ENCODE data around the gene PHLPP2.

Gene PHLPP2

GRCh38 chr16:71724320-71724751 is at the start of gene PHLPP2:
PHLPP2 (minus strand) TSS chr16:71724701; CDS start chr16:71714795, 9,906 bp downstream.
- no peak for DNase-seq

GRCh38 chr16:71771571-71771970 is 47.1 kb upstream of the PHLPP2 start:
- DNase-seq, result no peak

- no peak for DNase-seq
Observed at GRCh38 chr16:71769222-71769621, 44.7 kb upstream of the PHLPP2 start.

GRCh38 chr16:71767060-71767900 is 42.8 kb upstream of the PHLPP2 start:
- no peak for DNase-seq

- no peak for DNase-seq
Observed at GRCh38 chr16:71762186-71762585, 37.7 kb upstream of the PHLPP2 start.

GRCh38 chr16:71761097-71761496 is 36.6 kb upstream of the PHLPP2 start:
- DNase-seq, result no peak

GRCh38 chr16:71758293-71758760 is 33.8 kb upstream of the PHLPP2 start:
- no peak for DNase-seq

GRCh38 chr16:71754652-71755051 is 30.2 kb upstream of the PHLPP2 start:
- DNase-seq, result no peak

GRCh38 chr16:71754108-71754507 is 29.6 kb upstream of the PHLPP2 start:
- DNase-seq, result no peak

GRCh38 chr16:71748226-71748625 is 23.7 kb upstream of the PHLPP2 start:
- DNase-seq, result no peak

- DNase-seq, result peak; percentile 63
Observed at GRCh38 chr16:71746442-71747046, 22.0 kb upstream of the PHLPP2 start.

GRCh38 chr16:71738855-71739254 is 14.4 kb upstream of the PHLPP2 start:
- no peak for DNase-seq

- DNase-seq, result no peak
Observed at GRCh38 chr16:71737501-71737900, 13.0 kb upstream of the PHLPP2 start.

GRCh38 chr16:71734511-71734910 is 10.0 kb upstream of the PHLPP2 start:
- no peak for DNase-seq

- DNase-seq, result no peak
Observed at GRCh38 chr16:71732587-71732986, 8.1 kb upstream of the PHLPP2 start.

GRCh38 chr16:71727551-71728324 is 3.2 kb upstream of the PHLPP2 start:
- DNase-seq, result no peak

GRCh38 chr16:71726476-71727315 is 2.2 kb upstream of the PHLPP2 start:
- no peak for DNase-seq

GRCh38 chr16:71723537-71724319 is 773 bp downstream of the PHLPP2 start:
- peak; percentile 73 for DNase-seq

GRCh38 chr16:71722801-71723536 is 1.5 kb downstream of the PHLPP2 start:
- DNase-seq, result peak; percentile 41

- no peak for DNase-seq
Observed at GRCh38 chr16:71721066-71721740, 3.3 kb downstream of the PHLPP2 start.
